ENCODE data around the gene MAPK8IP1. TPM values are rescaled to one million over a fixed set of nuclear protein-coding genes. Genes with fewer than 3 reads are reported as not detected.
A peak's percentile ranks its signal among the peaks of the same experiment; 100 is the strongest.

MAPK8IP1 gene
- total and polyA plus RNA-seq, 2 experiments from 2014 or later = 5.9 to 39.4 TPM

DNA sequence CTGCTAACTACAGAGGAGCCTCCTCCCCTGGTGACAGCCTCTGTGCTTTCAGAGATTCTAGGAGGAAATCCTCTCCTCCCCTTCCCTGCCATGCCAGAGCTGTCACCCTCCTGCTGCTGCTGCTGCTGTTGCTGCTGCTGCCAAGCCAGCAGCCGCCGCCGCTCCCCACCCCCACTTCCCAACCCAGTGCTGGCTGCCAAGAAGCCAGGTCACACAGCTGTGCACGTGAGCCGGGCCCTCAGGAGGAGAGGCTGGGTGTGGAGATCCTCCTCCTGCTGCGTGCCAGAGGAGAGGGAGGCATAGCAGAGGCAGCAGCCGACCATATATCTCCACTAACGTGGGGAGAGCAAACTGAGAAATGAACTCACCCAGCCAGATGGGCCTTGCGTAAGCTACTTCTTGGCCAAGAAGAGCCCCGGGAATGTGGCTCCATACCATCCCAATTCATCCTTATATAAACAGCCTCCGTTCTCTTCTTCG lies 25.8 kb upstream of the MAPK8IP1 start:
- Mint-ChIP-seq H3K27ac (no peak overlapping the region), H3K4me1 (peaks cover 32% of the 10 kb centered on the region), H3K4me3 (no peak overlapping the region; the same call in 2 of the 3 replicates), H3K9me3 (no peaks in the 10 kb centered on the region), H3K27me3 (ENCODE audit: insufficient read depth, low read depth, poor library complexity) (peaks cover 4% of the 10 kb centered on the region), H3K36me3 (ENCODE audit: low read depth) (peaks cover 21% of the 10 kb centered on the region; the same call in 1 of the 3 replicates)
- ATAC-seq (peak; percentile 79), DNase-seq (ENCODE audit: low spot score) (peak; percentile 41)
- Histone ChIP-seq H3K9me2 (ENCODE audit: insufficient read depth) (no peaks in the 10 kb centered on the region), H4K20me1 (replicated peaks; ENCODE audit: insufficient read depth) (peaks cover 17% of the 10 kb centered on the region), H3K4me1 (ENCODE audit: insufficient read depth) (peaks cover 23% of the 10 kb centered on the region), H2AFZ (no peak overlapping the region), H3K79me2 (replicated peaks; ENCODE audit: insufficient read depth) (no peaks in the 10 kb centered on the region; the same call in 1 of the 2 replicates), H3K4me3 (no peak overlapping the region), H3K27me3 (ENCODE audit: insufficient read depth) (no peaks in the 10 kb centered on the region), H3K4me2 (no peak overlapping the region), H3F3A (replicated peaks; ENCODE audit: low read depth) (no peaks in the 10 kb centered on the region), H3K36me3 (ENCODE audit: insufficient read depth) (no peaks in the 10 kb centered on the region), H3K27ac (ENCODE audit: low read depth) (peak overlapping the region; percentile 63; the same call in 1 of the 2 replicates)
- no peak for TF ChIP-seq EZH2 (IDR thresholded peaks at IDR 0.05; ENCODE audit: low read depth, unreplicated experiment)
- no peak for TF ChIP-seq ZNF331 (CRISPR knock-in tag; IDR thresholded peaks at IDR 0.05; ENCODE audit: low read depth)
- no peak for TF ChIP-seq JUNB (IDR thresholded peaks at IDR 0.05; ENCODE audit: unreplicated experiment)
- no peak for TF ChIP-seq ZNF114 (CRISPR knock-in tag; IDR thresholded peaks at IDR 0.05)
- no peak for TF ChIP-seq CREB1 (CRISPR knock-in tag; IDR thresholded peaks at IDR 0.05; ENCODE audit: low read depth)

DNA sequence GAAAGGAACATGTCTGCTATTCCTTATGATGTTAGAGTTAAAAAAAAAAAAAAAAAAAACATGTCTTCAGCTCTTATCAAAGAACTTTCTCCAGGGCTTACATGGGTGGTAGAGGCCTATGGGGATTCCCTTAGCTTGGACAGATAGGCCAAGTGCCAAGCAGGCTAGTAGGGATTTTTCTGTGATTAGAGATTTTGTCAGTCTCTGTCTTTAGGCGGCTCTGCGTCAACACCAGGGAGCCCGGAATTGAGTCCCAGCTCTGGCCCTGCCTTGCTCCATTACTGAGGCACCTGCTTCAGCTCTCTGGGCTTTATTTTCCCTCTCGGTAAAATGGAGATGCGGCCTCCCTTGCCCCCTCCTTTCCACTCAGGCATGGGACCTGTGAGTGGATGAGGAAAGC lies 25.1 kb upstream of the MAPK8IP1 start:
- Mint-ChIP-seq H3K4me3 (no peak overlapping the region), H3K9me3 (no peaks in the 10 kb centered on the region), H3K27me3 (ENCODE audit: insufficient read depth, low read depth, poor library complexity) (peaks cover 4% of the 10 kb centered on the region), H3K4me1 (peaks cover 26% of the 10 kb centered on the region), H3K27ac (no peak overlapping the region), H3K36me3 (ENCODE audit: low read depth) (peaks cover 21% of the 10 kb centered on the region; the same call in 1 of the 3 replicates)
- H3K4me3 ChIP-seq = no peak overlapping the region
- peaks cover 12% of the 10 kb centered on the region for H4K20me1 ChIP-seq (replicated peaks; ENCODE audit: insufficient read depth)
- H3K27ac ChIP-seq (ENCODE audit: low read depth) = no peak overlapping the region; the same call in 1 of the 2 replicates
- no peaks in the 10 kb centered on the region for H3K36me3 ChIP-seq (ENCODE audit: insufficient read depth)
- H3K4me1 ChIP-seq (ENCODE audit: insufficient read depth) = peaks cover 17% of the 10 kb centered on the region
- H3K4me2 ChIP-seq = no peak overlapping the region
- no peaks in the 10 kb centered on the region for H3K9me2 ChIP-seq (ENCODE audit: insufficient read depth)
- H3K79me2 ChIP-seq (replicated peaks; ENCODE audit: insufficient read depth) = no peaks in the 10 kb centered on the region; the same call in 1 of the 2 replicates
- no peak for ATAC-seq
- no peak for DNase-seq (ENCODE audit: low spot score)
- H2AFZ ChIP-seq = no peak overlapping the region
- H3F3A ChIP-seq (replicated peaks; ENCODE audit: low read depth) = no peaks in the 10 kb centered on the region
- no peaks in the 10 kb centered on the region for H3K27me3 ChIP-seq (ENCODE audit: insufficient read depth)
- TF ChIP-seq POLR2AphosphoS5 (IDR thresholded peaks at IDR 0.05; ENCODE audit: low read depth) (no peak), NANOG (IDR thresholded peaks at IDR 0.05; ENCODE audit: borderline replicate concordance) (no peak), STAT1 (IDR thresholded peaks at IDR 0.05; ENCODE audit: unreplicated experiment) (no peak), ZNF114 (CRISPR knock-in tag; IDR thresholded peaks at IDR 0.05) (no peak), EZH2 (IDR thresholded peaks at IDR 0.05; ENCODE audit: low read depth, unreplicated experiment) (no peak), JUNB (IDR thresholded peaks at IDR 0.05; ENCODE audit: unreplicated experiment) (no peak), EZH2phosphoT487 (IDR thresholded peaks at IDR 0.05; ENCODE audit: unreplicated experiment) (no peak), ZNF331 (CRISPR knock-in tag; IDR thresholded peaks at IDR 0.05; ENCODE audit: low read depth) (no peak)
- TF ChIP-seq, protein P1, sequence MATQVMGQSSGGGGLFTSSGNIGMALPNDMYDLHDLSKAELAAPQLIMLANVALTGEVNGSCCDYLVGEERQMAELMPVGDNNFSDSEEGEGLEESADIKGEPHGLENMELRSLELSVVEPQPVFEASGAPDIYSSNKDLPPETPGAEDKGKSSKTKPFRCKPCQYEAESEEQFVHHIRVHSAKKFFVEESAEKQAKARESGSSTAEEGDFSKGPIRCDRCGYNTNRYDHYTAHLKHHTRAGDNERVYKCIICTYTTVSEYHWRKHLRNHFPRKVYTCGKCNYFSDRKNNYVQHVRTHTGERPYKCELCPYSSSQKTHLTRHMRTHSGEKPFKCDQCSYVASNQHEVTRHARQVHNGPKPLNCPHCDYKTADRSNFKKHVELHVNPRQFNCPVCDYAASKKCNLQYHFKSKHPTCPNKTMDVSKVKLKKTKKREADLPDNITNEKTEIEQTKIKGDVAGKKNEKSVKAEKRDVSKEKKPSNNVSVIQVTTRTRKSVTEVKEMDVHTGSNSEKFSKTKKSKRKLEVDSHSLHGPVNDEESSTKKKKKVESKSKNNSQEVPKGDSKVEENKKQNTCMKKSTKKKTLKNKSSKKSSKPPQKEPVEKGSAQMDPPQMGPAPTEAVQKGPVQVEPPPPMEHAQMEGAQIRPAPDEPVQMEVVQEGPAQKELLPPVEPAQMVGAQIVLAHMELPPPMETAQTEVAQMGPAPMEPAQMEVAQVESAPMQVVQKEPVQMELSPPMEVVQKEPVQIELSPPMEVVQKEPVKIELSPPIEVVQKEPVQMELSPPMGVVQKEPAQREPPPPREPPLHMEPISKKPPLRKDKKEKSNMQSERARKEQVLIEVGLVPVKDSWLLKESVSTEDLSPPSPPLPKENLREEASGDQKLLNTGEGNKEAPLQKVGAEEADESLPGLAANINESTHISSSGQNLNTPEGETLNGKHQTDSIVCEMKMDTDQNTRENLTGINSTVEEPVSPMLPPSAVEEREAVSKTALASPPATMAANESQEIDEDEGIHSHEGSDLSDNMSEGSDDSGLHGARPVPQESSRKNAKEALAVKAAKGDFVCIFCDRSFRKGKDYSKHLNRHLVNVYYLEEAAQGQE (IDR thresholded peaks at IDR 0.05; ENCODE audit: unreplicated experiment) = no peak
- TF ChIP-seq, protein P2, sequence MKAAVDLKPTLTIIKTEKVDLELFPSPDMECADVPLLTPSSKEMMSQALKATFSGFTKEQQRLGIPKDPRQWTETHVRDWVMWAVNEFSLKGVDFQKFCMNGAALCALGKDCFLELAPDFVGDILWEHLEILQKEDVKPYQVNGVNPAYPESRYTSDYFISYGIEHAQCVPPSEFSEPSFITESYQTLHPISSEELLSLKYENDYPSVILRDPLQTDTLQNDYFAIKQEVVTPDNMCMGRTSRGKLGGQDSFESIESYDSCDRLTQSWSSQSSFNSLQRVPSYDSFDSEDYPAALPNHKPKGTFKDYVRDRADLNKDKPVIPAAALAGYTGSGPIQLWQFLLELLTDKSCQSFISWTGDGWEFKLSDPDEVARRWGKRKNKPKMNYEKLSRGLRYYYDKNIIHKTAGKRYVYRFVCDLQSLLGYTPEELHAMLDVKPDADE (IDR thresholded peaks at IDR 0.05) = no peak
